Right lobe of liver (tissue), 4 donors: Measurements from ENCODE around the gene CAND2.

Experiments
- CTCF ChIP-seq, 4 donors: fragments of 200-600 bp in 3 of 4; fragments of 450-650 bp in 1 of 4; IDR thresholded peaks; one replicate each; pipeline versions ENCODE4 v1.5.1 to v1.8.0; 2016 to 2022; ENCODE audit warnings: antibody characterized with exemption in 4 of 4, mild to moderate bottlenecking in 2 of 4
- POLR2A ChIP-seq: fragments of 450-650 bp; IDR thresholded peaks from one replicate; pipeline ENCODE4 v1.6.1; 2017; ENCODE audit warnings: antibody characterized with exemption, mild to moderate bottlenecking
- donor health status: DM: no; HTN: no; CAD: no.
- donor health status: DM: no; HTN: no; CAD: no.
- donor health status: DM: no; HTN: yes; CAD: no.

GRCh38 chr3:12839156-12839946 is 42.9 kb downstream of the CAND2 start:
- TF ChIP-seq CTCF (IDR thresholded peaks at IDR 0.05): no peak
- no peak for TF ChIP-seq POLR2A
